DOHH2 (cell line): ENCODE data around the gene DDHD1.
"Not testable (repeated sequence)": the region's sequence is repeated elsewhere in the genome, so short reads cannot be mapped to it uniquely, and the experiment has no call there.

Experiments used
- H3F3A ChIP-seq: fragments of 200-600 bp; sonication (generic), shearing (Covaris generic); 2 replicates; pipeline ENCODE4 v1.6.0; 2016; ENCODE audit warnings: antibody characterized with exemption, mild to moderate bottlenecking; ENCODE audit not compliant: control insufficient read depth, insufficient read depth
- H3K27ac ChIP-seq: fragments of 200-600 bp; sonication (generic); 2 replicates; pipeline ENCODE4 v1.5.1; 2014; ENCODE audit warnings: low read depth, mild to moderate bottlenecking, low read length, moderate library complexity
- H3K27me3 ChIP-seq: fragments of 200-600 bp; sonication (generic); 2 replicates; pipeline ENCODE4 v1.6.1; 2014; ENCODE audit warnings: mild to moderate bottlenecking, low read length, mixed read lengths; ENCODE audit not compliant: control insufficient read depth
- H3K36me3 ChIP-seq: fragments of 200-600 bp; sonication (generic); 2 replicates; pipeline ENCODE4 v1.6.1; 2014; ENCODE audit warnings: mild to moderate bottlenecking, low read length, moderate library complexity, mixed read lengths; ENCODE audit not compliant: control insufficient read depth
- H3K4me1 ChIP-seq: fragments of 200-600 bp; sonication (generic); 2 replicates; pipeline ENCODE4 v1.6.1; 2014; ENCODE audit warnings: mild to moderate bottlenecking, low read length, mixed read lengths; ENCODE audit not compliant: control insufficient read depth
- H3K4me2 ChIP-seq: fragments of 200-600 bp; sonication (generic); 2 replicates; pipeline ENCODE4 v1.6.0; 2014; ENCODE audit warnings: mild to moderate bottlenecking, low read length, moderate library complexity
- H3K4me3 ChIP-seq: fragments of 200-600 bp; sonication (generic); 2 replicates; pipeline ENCODE4 v1.5.1; 2014; ENCODE audit warnings: mild to moderate bottlenecking, low read length, mixed read lengths
- H3K79me2 ChIP-seq: fragments of 200-600 bp; sonication (generic); 2 replicates; pipeline ENCODE4 v1.6.1; 2014; ENCODE audit warnings: mild to moderate bottlenecking, low read length, mixed read lengths; ENCODE audit not compliant: control insufficient read depth
- H3K9me2 ChIP-seq: fragments of 200-600 bp; sonication (generic); replicated peaks from 2 replicates; pipeline ENCODE4 v1.6.1; 2014; ENCODE audit warnings: mild to moderate bottlenecking, low read length, mixed read lengths; ENCODE audit not compliant: control insufficient read depth
- H3K9me3 ChIP-seq: fragments of 200-600 bp; sonication (generic); 2 replicates; pipeline ENCODE4 v1.6.1; 2014; ENCODE audit warnings: antibody characterized with exemption, low read length, mixed read lengths; ENCODE audit not compliant: control insufficient read depth, insufficient read depth
- H4K20me1 ChIP-seq: fragments of 200-600 bp; sonication (generic); 2 replicates; pipeline ENCODE4 v1.6.0; 2014; ENCODE audit warnings: low read depth, mild to moderate bottlenecking, antibody characterized with exemption, low read length, moderate library complexity; ENCODE audit not compliant: control insufficient read depth, insufficient read depth
- EZH2phosphoT487 ChIP-seq: fragments of 200-600 bp; sonication (generic); IDR thresholded peaks from 2 replicates; pipeline ENCODE4 v1.6.1; 2017; ENCODE audit warnings: borderline replicate concordance, mild to moderate bottlenecking, antibody characterized with exemption, low read length, moderate library complexity, mixed read lengths
- TF ChIP-seq, protein P1 (sequence below): fragments of 200-600 bp; sonication (generic); IDR thresholded peaks from one replicate; pipeline ENCODE4 v1.5.1; 2014; ENCODE audit warnings: antibody characterized with exemption, mild to moderate bottlenecking, low read depth, low read length; ENCODE audit not compliant: poor library complexity, severe bottlenecking

The DDHD1 gene

DNA sequence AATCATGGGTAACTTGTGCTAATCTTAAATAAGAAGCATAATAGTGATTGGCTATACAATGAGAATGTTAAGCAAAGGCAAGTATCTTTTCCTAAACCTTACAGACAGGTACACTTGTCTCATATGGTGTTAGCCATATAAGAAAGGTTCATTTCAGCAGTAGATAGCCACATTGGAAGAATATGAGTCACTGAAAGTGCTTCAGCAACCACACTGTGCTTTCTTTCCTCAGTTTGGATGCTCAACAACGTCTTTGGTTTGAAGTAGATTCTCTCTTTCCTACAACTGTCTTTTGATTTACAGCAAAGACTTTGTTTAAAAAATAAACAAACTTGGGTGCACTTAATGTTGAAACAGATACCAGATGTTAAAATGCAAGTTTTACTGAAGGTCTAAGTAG, 8.9 kb downstream of the DDHD1 start:
- Histone ChIP-seq H3K4me2 (no peak overlapping the region), H3K4me1 (peaks cover 28% of the 10 kb centered on the region), H4K20me1 (peaks cover 10% of the 10 kb centered on the region; the same call in 1 of the 2 replicates), H3K79me2 (peaks cover 100% of the 10 kb centered on the region), H3K27me3 (no peaks in the 10 kb centered on the region), H3K9me2 (no peaks in the 10 kb centered on the region), H3K4me3 (no peak overlapping the region), H3F3A (0 out of 2 replicates have a peak, but pooled peaks cover 5% of the 10 kb centered on the region), H3K27ac (no peak overlapping the region), H3K36me3 (peaks cover 49% of the 10 kb centered on the region), H3K9me3 (peaks cover 37% of the 10 kb centered on the region)
- no peak for TF ChIP-seq EZH2phosphoT487
- TF ChIP-seq, protein P1, sequence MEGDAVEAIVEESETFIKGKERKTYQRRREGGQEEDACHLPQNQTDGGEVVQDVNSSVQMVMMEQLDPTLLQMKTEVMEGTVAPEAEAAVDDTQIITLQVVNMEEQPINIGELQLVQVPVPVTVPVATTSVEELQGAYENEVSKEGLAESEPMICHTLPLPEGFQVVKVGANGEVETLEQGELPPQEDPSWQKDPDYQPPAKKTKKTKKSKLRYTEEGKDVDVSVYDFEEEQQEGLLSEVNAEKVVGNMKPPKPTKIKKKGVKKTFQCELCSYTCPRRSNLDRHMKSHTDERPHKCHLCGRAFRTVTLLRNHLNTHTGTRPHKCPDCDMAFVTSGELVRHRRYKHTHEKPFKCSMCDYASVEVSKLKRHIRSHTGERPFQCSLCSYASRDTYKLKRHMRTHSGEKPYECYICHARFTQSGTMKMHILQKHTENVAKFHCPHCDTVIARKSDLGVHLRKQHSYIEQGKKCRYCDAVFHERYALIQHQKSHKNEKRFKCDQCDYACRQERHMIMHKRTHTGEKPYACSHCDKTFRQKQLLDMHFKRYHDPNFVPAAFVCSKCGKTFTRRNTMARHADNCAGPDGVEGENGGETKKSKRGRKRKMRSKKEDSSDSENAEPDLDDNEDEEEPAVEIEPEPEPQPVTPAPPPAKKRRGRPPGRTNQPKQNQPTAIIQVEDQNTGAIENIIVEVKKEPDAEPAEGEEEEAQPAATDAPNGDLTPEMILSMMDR: no peak

DNA sequence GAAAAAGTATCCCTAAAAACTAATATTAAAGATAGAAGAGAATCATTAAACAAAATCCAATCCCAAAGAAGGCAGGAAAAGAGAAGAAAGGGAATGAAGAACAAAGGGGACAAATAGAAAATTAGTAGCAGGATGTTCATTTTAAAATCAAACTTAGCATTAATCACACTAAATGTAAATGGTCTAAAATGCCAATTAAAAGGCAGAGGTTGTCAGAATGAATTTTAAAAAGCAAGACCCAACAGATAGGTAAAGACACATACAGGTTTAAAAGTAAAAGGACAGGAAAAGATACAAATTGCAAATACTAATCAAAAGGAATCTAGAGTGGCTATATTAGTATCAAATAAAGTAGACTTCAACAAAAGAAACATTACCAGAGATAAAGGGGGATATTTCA, 12.5 kb downstream of the DDHD1 start:
- peaks cover 44% of the 10 kb centered on the region for H3K9me3 ChIP-seq
- H3K27me3 ChIP-seq: no peaks in the 10 kb centered on the region
- H3K4me3 ChIP-seq: no peak overlapping the region
- H3K4me1 ChIP-seq: no peaks in the 10 kb centered on the region
- H3K36me3 ChIP-seq: peaks cover 43% of the 10 kb centered on the region
- no peak for TF ChIP-seq EZH2phosphoT487
- TF ChIP-seq, protein P1: no peak
- no peaks in the 10 kb centered on the region for H4K20me1 ChIP-seq
- H3K79me2 ChIP-seq: peaks cover 99% of the 10 kb centered on the region
- H3K27ac ChIP-seq: no peak overlapping the region
- H3K4me2 ChIP-seq: no peak overlapping the region
- no peaks in the 10 kb centered on the region for H3K9me2 ChIP-seq
- H3F3A ChIP-seq: no peaks in the 10 kb centered on the region

DNA sequence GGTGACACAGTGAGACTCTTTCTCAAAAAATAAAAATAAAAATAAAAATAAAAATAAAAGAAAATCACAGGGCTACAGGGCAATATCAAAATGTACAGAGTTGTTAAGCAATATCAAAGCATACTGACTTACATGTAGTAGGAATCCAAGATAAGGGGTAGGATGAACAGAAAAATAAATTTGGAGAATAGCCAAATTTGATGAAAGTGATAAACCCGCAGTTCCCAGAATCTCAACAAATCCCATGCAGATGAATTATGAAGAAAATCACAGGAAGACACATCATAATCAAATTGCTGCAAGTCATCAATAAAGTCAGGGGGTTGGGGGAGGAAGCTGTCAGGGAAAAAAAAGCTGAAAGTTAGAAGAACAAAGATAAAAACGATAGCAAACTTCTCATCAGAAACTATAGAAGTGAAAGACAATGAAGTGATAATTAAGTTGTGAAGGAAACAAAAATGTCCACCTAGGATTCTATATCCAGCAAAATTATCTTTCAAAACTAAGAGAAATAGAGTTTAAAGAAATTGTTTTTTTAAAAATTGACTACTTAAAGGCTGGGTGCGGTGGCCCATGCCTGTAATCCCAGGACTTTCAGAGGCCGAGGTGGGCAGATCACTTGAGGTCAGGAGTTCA, 15.4 kb downstream of the DDHD1 start:
- no peaks in the 10 kb centered on the region for H3K4me1 ChIP-seq
- no peak overlapping the region for H3K27ac ChIP-seq
- H3K9me2 ChIP-seq: no peaks in the 10 kb centered on the region
- no peak overlapping the region for H3K4me3 ChIP-seq
- peaks cover 23% of the 10 kb centered on the region for H3K36me3 ChIP-seq
- H3K4me2 ChIP-seq: no peak overlapping the region
- H3K27me3 ChIP-seq: no peaks in the 10 kb centered on the region
- H3K9me3 ChIP-seq: peaks cover 36% of the 10 kb centered on the region
- H3K79me2 ChIP-seq: peaks cover 99% of the 10 kb centered on the region
- no peak for TF ChIP-seq EZH2phosphoT487
- TF ChIP-seq, protein P1: no peak
- H3F3A ChIP-seq: no peaks in the 10 kb centered on the region
- no peaks in the 10 kb centered on the region for H4K20me1 ChIP-seq

DNA sequence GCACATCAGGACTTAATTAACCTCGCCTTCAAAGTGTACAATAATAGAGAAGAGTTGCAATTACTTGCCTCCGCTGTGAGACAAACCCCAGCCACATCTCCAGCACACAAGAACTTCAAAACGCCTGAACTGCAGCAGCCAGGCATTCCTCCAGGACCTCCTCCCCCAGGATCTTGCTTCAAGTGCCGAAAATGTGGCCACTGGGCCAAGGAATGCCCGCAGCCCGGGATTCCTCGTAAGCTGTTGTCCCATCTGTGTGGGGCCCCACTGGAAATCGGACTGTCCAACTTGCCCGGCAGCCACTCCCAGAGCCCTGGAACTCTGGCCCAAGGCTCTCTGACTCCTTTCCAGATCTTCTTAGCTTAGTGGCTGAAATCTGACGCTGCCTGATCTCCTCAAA, 22.6 kb downstream of the DDHD1 start:
- H3K27ac ChIP-seq, H3K27me3 ChIP-seq, H4K20me1 ChIP-seq, H3K4me3 ChIP-seq, H3K36me3 ChIP-seq, H3K4me2 ChIP-seq, H3K9me3 ChIP-seq, H3F3A ChIP-seq, H3K9me2 ChIP-seq: not testable (repeated sequence)
- Histone ChIP-seq H3K79me2 (peaks cover 100% of the 10 kb centered on the region), H3K4me1 (peaks cover 26% of the 10 kb centered on the region)
